Omental fat pad (tissue), 4 donors: ENCODE measurements around the gene C3AR1. TPM values are rescaled to one million over a fixed set of nuclear protein-coding genes. Genes with fewer than 3 reads are reported as not detected.
"Not testable (repeated sequence)": the region's sequence is repeated elsewhere in the genome, so short reads cannot be mapped to it uniquely, and the experiment has no call there.

Experiments used
- ATAC-seq: fragments of 150-250 bp; one replicate; pipeline ENCODE4 v1.9.1; 2016; ENCODE audit warnings: mild to moderate bottlenecking, moderate library complexity; ENCODE audit not compliant: low FRiP score
- DNase-seq: peaks from one replicate; pipeline ENCODE4 v3.0.0-alpha.2; 2019; ENCODE audit warnings: low spot score
- CTCF ChIP-seq, 3 donors: fragments of 450-650 bp; IDR thresholded peaks; one replicate each; pipeline ENCODE4 v1.5.1; 2016 to 2017; ENCODE audit warnings: antibody characterized with exemption in 3 of 3, mild to moderate bottlenecking in 3 of 3, moderate library complexity in 2 of 3
- total RNA-seq, 4 donors: library from RNA; depleted of rRNA; stranded (reverse); fragments of >200 nt; gene quantifications; one replicate each; pipeline ENCODE4 v1.1.0, GENCODE V29; 2016

C3AR1 gene
- 10 to 100 TPM; 15.6 to 43.0 (median 30.3) TPM for total RNA-seq

- ATAC-seq (peak; percentile 44), DNase-seq (no peak)
- TF ChIP-seq CTCF (IDR thresholded peaks at IDR 0.05) = no peak
Observed at GRCh38 chr12:8065991-8066594, at the start of gene C3AR1. TSS of gene C3AR1 (minus strand) at chr12:8066359. CDS start at chr12:8060185, 6,174 bp downstream.

- ATAC-seq, DNase-seq: not testable (repeated sequence)
Observed at GRCh38 chr12:8113117-8113516, 47.0 kb upstream of the C3AR1 start.

GRCh38 chr12:8108808-8109398 lies 42.7 kb upstream of the C3AR1 start:
- TF ChIP-seq CTCF (IDR thresholded peaks at IDR 0.05) = peak in 2 of 3 donors; percentile 64 to 92
- ATAC-seq (no peak), DNase-seq (peak; percentile 70)

GRCh38 chr12:8099235-8099634 lies 33.1 kb upstream of the C3AR1 start:
- no peak for DNase-seq
- no peak for TF ChIP-seq CTCF (IDR thresholded peaks at IDR 0.05)
- no peak for ATAC-seq

- no peak for TF ChIP-seq CTCF (IDR thresholded peaks at IDR 0.05)
- ATAC-seq = no peak
- DNase-seq = no peak
Observed at GRCh38 chr12:8096281-8096915, 30.2 kb upstream of the C3AR1 start.

- no peak for TF ChIP-seq CTCF (IDR thresholded peaks at IDR 0.05)
- no peak for ATAC-seq
- no peak for DNase-seq
Observed at GRCh38 chr12:8093291-8093690, 27.1 kb upstream of the C3AR1 start.

GRCh38 chr12:8089716-8090115 lies 23.6 kb upstream of the C3AR1 start:
- ATAC-seq = no peak
- TF ChIP-seq CTCF (IDR thresholded peaks at IDR 0.05) = no peak
- DNase-seq = no peak

GRCh38 chr12:8089277-8089676 lies 23.1 kb upstream of the C3AR1 start:
- not testable (repeated sequence) for DNase-seq, ATAC-seq
